Psoas muscle (tissue), 8 donors: Measurements from ENCODE around the gene NUDT4. TPM values are rescaled to one million over a fixed set of nuclear protein-coding genes. Genes with fewer than 3 reads are reported as not detected.
"Not testable (repeated sequence)": the region's sequence is repeated elsewhere in the genome, so short reads cannot be mapped to it uniquely, and the experiment has no call there.

Source experiments
- ATAC-seq, 4 donors: fragments of 200-7000 bp; cut with Tn5 transposase; one replicate each; pipeline ENCODE4 v1.9.1; 2020; ENCODE audit warnings: moderate library complexity in 3 of 4, mild to moderate bottlenecking in 2 of 4
- DNase-seq, 2 donors: peaks; one replicate each; pipeline ENCODE4 v3.0.0-alpha.2; 2020
- H3K27ac ChIP-seq: fragments of 200-600 bp; one replicate; pipeline ENCODE4 v1.8.0; 2022
- H3K27me3 ChIP-seq, 3 donors: fragments of 200-600 bp in 1 of 3; one replicate each; pipeline versions ENCODE4 v1.6.1 to v1.8.0; 2013 to 2022; ENCODE audit warnings: low read length in 2 of 3, mild to moderate bottlenecking in 2 of 3, moderate library complexity in 1 of 3; ENCODE audit not compliant: insufficient read depth in 3 of 3
- H3K36me3 ChIP-seq, 2 donors: fragments of 200-600 bp in 1 of 2; one replicate each; pipeline versions ENCODE4 v1.6.1 to v1.8.0; 2013 to 2022; ENCODE audit warnings: low read depth in 1 of 2, mild to moderate bottlenecking in 1 of 2, moderate library complexity in 1 of 2; ENCODE audit not compliant: insufficient read depth in 1 of 2
- H3K4me1 ChIP-seq: fragments of 200-600 bp; one replicate; pipeline ENCODE4 v1.8.0; 2022
- H3K4me3 ChIP-seq: fragments of 200-600 bp; one replicate; pipeline ENCODE4 v1.8.0; 2022; ENCODE audit warnings: mild to moderate bottlenecking
- H3K9me3 ChIP-seq: fragments of 200-600 bp; one replicate; pipeline ENCODE4 v1.8.0; 2022
- CTCF ChIP-seq: fragments of 200-600 bp; IDR thresholded peaks from one replicate; pipeline ENCODE4 v1.8.0; 2022; ENCODE audit warnings: antibody characterized with exemption
- WGBS, 3 donors: extraction: QIAGEN DNeasy Blood & Tissue Kit; methylation state at CpG; one replicate each; pipeline versions ENCODE4 v1.1.6 to v1.1.7; 2013; 5-methylcytosine and 5-hydroxymethylcytosine counted together
- intact Hi-C, 2 donors: fragments of 100-400 bp; cut with DNase I; formaldehyde crosslinking; loops; one replicate each; pipeline versions ENCODE4 v1.11.0 to v1.14.2; 2022
- polyA plus RNA-seq, 3 donors: library from polyadenylated mRNA; stranded (reverse); fragments of 200-250 nt; gene quantifications; one replicate each; pipeline ENCODE4 v1.2.3, GENCODE V29; 2013
- total RNA-seq, 4 donors: library from RNA; stranded (reverse); fragmentation: NEBNext Ultra II Directional in 2 of 4; extraction: Animal tissue kit (Norgen Biotek cat#: 25700) in 2 of 4; gene quantifications; one replicate each; pipeline versions ENCODE4 v1.2.1 to v1.2.4, GENCODE V29; 2021 to 2023
- donor health status: healthy with polysubstance abuse.
- donor health status: DM: no; HTN: no; CAD: no; lungs with moderate emphysema.
- donor health status: Bipolar disorder and iron deficiency.
- donor health status: healthy.
- donor health status: DM: yes; HTN: yes; CAD: no.
- donor health status: DM: no; HTN: no; CAD: no.
- donor health status: DM: no; HTN: no; CAD: no.
- donor health status: DM: yes; HTN: yes; CAD: no.

NUDT4 gene
- total and polyA plus RNA-seq, 7 donors: 48.3 to 254 (median 187) TPM

- ATAC-seq (no peak), DNase-seq (no peak)
- 26 to 32% (median 27%) methylated on average over 2 of the region's 2 CpGs for WGBS, 3 donors
- Histone ChIP-seq H3K27ac (peak overlapping the region; percentile 92), H3K4me3 (peak overlapping the region; percentile 78), H3K4me1 (peaks cover 61% of the 10 kb centered on the region), H3K27me3 (no peaks in the 10 kb centered on the region), H3K9me3 (no peaks in the 10 kb centered on the region), H3K36me3 (peaks cover 0 to 24% of the 10 kb centered on the region in 2 donors)
- intact Hi-C loops: loop anchor here (5.0 to 10.0 kb wide), 2 partner anchors 246 to 253 kb away; no protein-coding TSS in a partner anchor
- TF ChIP-seq CTCF: peak; percentile 24
Measured at GRCh38 chr12:93380480-93381121, 2.9 kb downstream of the NUDT4 start.

DNA sequence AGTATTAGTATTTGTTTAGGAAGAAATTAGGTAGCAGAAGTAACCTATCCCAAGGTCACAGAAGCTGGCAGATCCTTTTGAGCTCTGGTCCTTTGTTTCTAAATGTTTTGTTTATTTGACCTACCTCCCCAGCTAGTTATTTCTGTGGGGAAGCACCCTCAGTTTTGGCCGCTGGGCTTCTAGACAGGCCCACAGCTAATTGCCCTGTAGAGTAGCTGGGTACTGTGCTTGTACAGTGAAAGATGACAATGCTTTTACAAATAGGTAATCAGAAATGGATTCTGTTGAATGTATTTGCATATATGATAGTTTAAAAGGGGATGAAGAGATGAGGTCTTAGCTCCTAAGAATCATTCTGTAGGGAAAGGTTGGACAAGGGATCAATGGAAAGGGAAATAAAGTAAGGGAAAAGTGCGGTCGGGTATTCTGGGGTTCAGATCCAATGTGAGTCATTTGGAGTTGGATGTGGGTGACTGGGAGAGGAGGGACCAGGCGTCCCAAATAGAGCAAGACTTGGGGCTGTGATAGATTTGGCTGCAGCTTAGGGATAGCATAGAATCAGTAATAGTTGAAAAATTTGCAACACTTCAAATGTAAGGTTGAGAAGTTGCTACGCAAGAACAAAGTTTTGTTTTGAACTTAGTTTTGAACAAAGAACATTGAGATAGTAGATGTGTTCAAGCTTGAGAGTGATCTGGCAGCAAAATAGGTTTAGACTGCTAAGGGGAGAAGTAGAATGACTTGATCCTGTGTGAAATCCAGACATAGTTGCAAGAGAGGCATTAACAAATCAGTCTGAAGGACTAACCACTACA is 3.6 kb downstream of the NUDT4 start:
- Histone ChIP-seq H3K27me3 (no peaks in the 10 kb centered on the region), H3K4me3 (peak overlapping the region; percentile 78), H3K9me3 (no peaks in the 10 kb centered on the region), H3K27ac (peak overlapping the region; percentile 92), H3K4me1 (peaks cover 63% of the 10 kb centered on the region), H3K36me3 (peaks cover 0 to 32% of the 10 kb centered on the region in 2 donors)
- ATAC-seq (no peak), DNase-seq (no peak)
- intact Hi-C loops: loop anchor here (5.0 to 10.0 kb wide), 2 partner anchors 247 to 254 kb away; no protein-coding TSS in a partner anchor
- WGBS, 3 donors: 43 to 62% (median 44%) methylated on average over 5 of the region's 5 CpGs
- no peak for TF ChIP-seq CTCF

DNA sequence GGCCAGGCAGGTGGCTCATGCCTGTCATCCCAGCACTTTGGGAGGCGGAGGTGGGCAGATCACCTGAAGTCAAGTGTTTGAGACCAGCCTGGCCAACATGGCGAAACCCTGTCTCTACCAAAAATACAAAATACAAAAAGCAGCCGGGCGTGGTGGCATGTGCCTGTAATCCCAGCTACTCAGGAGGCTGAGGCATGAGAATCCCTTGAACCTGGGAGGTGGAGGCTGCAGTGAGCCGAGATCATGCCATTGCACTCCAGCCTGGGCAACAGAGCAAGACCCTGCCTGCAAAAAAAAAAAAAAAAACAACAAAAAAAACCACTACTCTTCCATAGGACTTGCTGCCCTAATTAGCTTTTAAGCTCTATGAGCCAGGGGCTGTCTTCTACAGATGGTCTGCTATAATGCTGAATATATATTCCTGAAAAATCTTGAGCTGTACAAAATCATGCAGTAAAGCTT is 4.3 kb downstream of the NUDT4 start:
- H3K9me3 ChIP-seq, ATAC-seq, DNase-seq, H3K27me3 ChIP-seq: not testable (repeated sequence)
- 75 to 88% (median 81%) methylated on average over 5 of the region's 5 CpGs for WGBS, 3 donors
- H3K27ac ChIP-seq: peak overlapping the region; percentile 92
- H3K4me1 ChIP-seq: peaks cover 66% of the 10 kb centered on the region
- peak overlapping the region; percentile 78 for H3K4me3 ChIP-seq
- peaks cover 0 to 36% of the 10 kb centered on the region in 2 donors for H3K36me3 ChIP-seq
- intact Hi-C loops: loop anchor here (5.0 to 10.0 kb wide), 2 partner anchors 247 to 255 kb away; no protein-coding TSS in a partner anchor

DNA sequence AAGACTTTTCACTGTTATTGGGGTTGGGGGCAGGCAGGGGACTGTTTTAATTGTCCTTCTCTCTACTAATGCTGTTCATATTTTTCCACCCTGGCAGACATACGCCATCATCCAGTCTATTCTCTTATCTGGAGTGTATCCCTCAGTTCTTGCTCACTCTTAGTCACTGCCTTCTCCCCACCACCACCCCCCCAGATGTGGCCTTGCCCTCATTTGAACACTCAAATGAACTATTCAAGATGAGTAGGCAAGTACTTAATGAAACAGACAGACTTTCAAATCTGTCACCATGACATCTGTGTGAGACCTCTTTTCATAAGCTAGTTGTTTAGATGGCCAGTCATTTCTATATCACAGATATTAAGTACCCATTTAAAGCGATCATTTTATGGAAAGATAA is 10.1 kb downstream of the NUDT4 start:
- Histone ChIP-seq H3K36me3 (peaks cover 0 to 52% of the 10 kb centered on the region in 2 donors), H3K4me1 (peaks cover 83% of the 10 kb centered on the region), H3K9me3 (no peaks in the 10 kb centered on the region), H3K27me3 (no peaks in the 10 kb centered on the region), H3K27ac (peak overlapping the region; percentile 55), H3K4me3 (no peak overlapping the region)
- intact Hi-C loops: loop anchor here in 1 of 2 donors (10.0 kb wide), 1 partner anchor 253 kb away; no protein-coding TSS in a partner anchor
- TF ChIP-seq CTCF: no peak
- ATAC-seq (peak; percentile 41 to 76 (median 56)), DNase-seq (no peak)
- WGBS, 3 donors: 88 to 92% (median 89%) methylated on average over 2 of the region's 2 CpGs

DNA sequence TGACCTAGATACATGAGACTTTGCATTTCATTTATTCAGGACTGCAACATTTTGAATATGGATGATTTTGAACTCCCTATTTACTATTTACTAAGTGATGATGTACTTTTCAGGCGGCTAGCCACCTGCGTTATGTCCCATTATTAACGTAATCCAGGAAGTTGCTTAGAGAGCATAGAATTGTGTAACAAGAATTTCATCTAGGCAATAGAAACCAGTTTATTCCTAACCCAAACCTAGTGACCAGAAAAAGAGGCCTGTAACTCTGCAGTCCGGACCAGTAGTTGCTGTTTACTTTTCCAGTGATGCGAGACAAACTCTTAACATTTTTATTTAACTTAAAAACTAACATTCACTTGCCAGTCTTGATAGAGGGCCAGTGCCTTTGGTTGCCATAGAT is 12.3 kb downstream of the NUDT4 start:
- ATAC-seq: peak in 1 of 4 donors; percentile 37
- intact Hi-C loops: loop anchor here in 1 of 2 donors (10.0 kb wide), 1 partner anchor 365 kb away; no protein-coding TSS in a partner anchor
- no peaks in the 10 kb centered on the region for H3K27me3 ChIP-seq
- no peak for DNase-seq
- no peaks in the 10 kb centered on the region for H3K9me3 ChIP-seq
- TF ChIP-seq CTCF: no peak
- peak overlapping the region; percentile 4 for H3K4me3 ChIP-seq
- H3K4me1 ChIP-seq: peaks cover 71% of the 10 kb centered on the region
- 48 to 65% (median 50%) methylated on average over 5 of the region's 5 CpGs for WGBS, 3 donors
- H3K27ac ChIP-seq: peak overlapping the region; percentile 55
- peaks cover 0 to 49% of the 10 kb centered on the region in 2 donors for H3K36me3 ChIP-seq
